LNCaP clone FGC (cell line): ENCODE results near the gene ST7.
"Not testable (repeated sequence)": the region's sequence is repeated elsewhere in the genome, so short reads cannot be mapped to it uniquely, and the experiment has no call there.

Experiments
- DNase-seq: peaks from one replicate; pipeline ENCODE4 v3.0.0-alpha.2; 2011; ENCODE audit warnings: low read depth
- H3K4me3 ChIP-seq: 2 replicates; pipeline ENCODE4 v1.5.1; 2011; ENCODE audit warnings: mild to moderate bottlenecking, low read depth, low read length, control low read depth
- TF ChIP-seq, protein P1 (sequence below): IDR thresholded peaks from 2 replicates; pipeline ENCODE4 v1.5.1; 2012; ENCODE audit warnings: mild to moderate bottlenecking; ENCODE audit not compliant: control insufficient read depth, insufficient read depth; ENCODE audit errors: extremely low read depth

The ST7 gene

DNA sequence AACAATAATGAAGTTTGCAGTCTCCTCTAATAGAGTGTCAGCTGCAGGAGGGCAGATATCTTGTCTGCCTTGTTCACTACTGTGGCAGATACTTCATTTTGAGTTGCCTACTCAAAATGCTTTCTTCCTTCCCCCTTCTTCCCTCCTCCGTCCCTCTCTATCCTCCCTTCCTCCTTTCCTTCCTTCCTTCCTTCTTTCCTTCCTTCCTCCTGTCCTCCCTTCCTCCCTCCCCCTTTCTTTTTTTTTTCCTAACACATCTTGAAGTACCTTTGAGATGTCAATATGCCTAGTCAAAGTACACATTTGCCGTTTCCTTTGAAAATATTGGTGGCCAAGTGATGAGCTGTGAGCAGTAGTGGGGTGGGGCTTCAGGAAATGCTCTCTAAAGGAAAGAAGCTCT lies 18.7 kb upstream of the ST7 start:
- TF ChIP-seq, protein P1, sequence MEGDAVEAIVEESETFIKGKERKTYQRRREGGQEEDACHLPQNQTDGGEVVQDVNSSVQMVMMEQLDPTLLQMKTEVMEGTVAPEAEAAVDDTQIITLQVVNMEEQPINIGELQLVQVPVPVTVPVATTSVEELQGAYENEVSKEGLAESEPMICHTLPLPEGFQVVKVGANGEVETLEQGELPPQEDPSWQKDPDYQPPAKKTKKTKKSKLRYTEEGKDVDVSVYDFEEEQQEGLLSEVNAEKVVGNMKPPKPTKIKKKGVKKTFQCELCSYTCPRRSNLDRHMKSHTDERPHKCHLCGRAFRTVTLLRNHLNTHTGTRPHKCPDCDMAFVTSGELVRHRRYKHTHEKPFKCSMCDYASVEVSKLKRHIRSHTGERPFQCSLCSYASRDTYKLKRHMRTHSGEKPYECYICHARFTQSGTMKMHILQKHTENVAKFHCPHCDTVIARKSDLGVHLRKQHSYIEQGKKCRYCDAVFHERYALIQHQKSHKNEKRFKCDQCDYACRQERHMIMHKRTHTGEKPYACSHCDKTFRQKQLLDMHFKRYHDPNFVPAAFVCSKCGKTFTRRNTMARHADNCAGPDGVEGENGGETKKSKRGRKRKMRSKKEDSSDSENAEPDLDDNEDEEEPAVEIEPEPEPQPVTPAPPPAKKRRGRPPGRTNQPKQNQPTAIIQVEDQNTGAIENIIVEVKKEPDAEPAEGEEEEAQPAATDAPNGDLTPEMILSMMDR: no peak
- no peak overlapping the region for H3K4me3 ChIP-seq
- no peak for DNase-seq

- not testable (repeated sequence) for H3K4me3 ChIP-seq, DNase-seq
Measured at GRCh38 chr7:116936844-116937243, 16.5 kb upstream of the ST7 start.

GRCh38 chr7:116938678-116939077 lies 14.6 kb upstream of the ST7 start:
- H3K4me3 ChIP-seq: no peak overlapping the region
- TF ChIP-seq, protein P1: no peak
- no peak for DNase-seq

DNA sequence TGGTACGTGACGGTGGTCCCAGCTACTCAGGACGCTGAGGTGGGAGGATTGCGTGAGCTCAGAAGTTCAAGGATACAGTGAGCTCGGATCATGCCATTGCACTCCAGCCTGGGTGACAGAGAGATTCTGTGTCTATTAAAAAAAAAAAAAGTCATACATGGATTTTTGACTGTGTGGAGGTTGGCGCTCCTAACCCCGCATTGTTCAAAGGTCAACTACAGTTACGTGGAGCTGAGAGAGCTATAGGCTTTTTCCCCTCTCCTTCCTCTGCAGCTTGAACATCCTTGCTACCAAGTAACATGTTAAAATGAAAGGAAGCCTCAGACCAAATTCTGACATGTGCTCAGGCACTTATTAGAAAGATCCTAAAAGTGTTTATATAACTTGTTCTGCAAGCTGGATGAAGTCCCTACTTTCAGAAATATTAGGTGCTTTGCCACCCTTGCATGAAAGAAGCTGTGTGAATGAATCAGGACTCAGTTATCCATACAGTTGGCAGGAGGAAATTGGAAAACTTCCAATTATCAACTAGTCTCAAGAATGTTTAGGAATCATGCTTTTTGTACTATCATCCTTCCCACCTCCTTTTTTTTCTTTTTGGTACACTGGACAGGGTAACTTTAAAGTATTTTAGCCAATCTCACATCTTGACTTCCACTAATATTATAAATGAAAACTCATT lies 12.5 kb upstream of the ST7 start:
- H3K4me3 ChIP-seq: no peak overlapping the region
- DNase-seq: no peak
- TF ChIP-seq, protein P1: no peak

DNA sequence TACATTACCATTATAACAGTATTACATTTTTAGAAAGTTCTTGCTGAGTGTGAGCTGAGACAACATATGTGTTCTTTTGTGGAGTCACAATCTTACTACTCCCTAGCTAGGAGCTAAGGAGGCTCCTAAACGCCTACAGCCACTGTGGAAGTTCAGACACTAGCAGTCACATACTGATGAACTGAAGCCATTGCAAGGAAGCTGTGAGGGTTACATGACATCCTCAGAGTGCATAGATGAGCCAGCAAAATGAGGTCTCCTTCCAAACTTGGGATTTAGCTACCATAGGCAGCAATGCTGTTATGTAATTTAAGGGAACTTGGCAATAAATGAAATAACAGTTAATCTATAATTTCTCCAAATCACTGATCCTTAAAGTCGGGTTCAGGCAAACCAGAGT lies 10.8 kb upstream of the ST7 start:
- TF ChIP-seq, protein P1: no peak
- H3K4me3 ChIP-seq: no peak overlapping the region
- no peak for DNase-seq

DNA sequence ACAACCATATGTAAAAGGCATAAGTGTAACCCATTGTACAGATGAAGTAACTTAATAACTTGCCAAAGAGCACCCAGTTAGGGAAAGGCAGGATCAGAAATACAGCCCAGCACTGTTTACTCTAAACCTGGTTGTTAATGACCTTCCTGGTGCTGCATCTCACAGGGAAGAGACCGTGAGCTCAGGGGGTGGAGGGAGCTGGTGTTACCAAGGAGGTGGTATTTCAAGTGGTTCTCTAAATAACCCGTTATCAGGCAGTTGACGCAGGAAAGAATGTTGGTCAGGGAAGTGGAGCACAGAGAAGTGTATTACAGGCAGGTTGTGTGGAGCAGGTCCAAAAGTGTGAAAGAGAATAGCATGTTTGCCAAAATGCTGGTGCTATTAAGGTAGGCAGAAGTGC lies 4.4 kb upstream of the ST7 start:
- no peak for DNase-seq
- TF ChIP-seq, protein P1: no peak
- H3K4me3 ChIP-seq: no peak overlapping the region

- no peak for DNase-seq
- TF ChIP-seq, protein P1: no peak
- no peak overlapping the region for H3K4me3 ChIP-seq
Measured at GRCh38 chr7:116949941-116950801, 3.1 kb upstream of the ST7 start.
